ENCODE measurements around the gene FAAP20.

FAAP20 gene

DNA sequence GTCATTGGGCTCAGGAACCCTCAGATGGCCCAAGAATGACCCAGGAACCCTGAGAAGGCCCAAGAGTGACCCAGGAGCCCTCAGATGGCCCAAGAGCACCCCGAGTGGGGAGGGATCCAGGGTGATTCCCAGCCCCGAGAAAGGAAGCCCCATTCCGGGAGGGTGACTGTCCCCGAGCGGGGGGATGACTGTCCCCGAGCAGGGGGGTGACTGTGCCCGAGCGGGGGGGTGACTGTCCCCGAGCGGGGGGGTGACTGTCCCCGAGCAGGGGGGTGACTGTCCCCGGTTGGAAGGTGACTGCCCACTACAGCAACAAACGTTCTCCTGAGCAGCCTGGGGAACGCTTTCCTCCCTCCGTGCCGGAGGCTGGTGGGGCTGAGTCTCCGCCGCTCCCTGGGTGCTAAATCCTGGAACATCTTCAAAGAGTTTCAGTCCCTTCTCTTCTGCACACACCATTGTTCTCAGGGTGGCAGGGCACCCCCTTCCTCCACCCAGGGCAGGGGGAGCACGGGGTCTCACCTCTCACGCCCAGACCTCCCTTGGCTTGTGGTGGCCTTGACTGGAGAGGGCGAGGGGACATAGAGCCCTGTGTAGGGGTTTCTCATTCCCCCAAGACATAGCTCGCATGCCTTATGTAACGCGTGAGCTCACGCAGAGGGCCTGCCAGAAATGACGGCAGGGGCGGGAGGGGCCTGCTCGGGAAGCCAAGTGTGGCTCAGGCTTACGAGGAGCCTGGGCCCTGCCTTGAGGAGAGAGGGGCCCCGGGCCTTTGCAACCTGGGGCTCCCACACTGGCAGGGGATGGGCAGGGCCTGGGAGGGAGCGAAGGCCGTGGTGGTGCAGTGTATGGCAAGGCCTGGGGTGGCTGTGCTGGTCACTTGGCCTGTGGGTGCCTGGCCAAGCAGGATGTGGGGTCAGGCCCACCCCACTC lies 19.3 kb upstream of the FAAP20 start:
- ATAC-seq: no peak
- no peak for TF ChIP-seq ZFP3 (CRISPR knock-in tag; IDR thresholded peaks at IDR 0.05)
- TF ChIP-seq ZC3H10 (CRISPR knock-in tag; IDR thresholded peaks at IDR 0.05): no peak

GRCh38 chr1:2212532-2213491 lies 18.2 kb upstream of the FAAP20 start:
- TF ChIP-seq ZFP30 (CRISPR knock-in tag; IDR thresholded peaks at IDR 0.05) (no peak), POU6F1 (CRISPR knock-in tag; IDR thresholded peaks at IDR 0.05; ENCODE audit: borderline replicate concordance, low read depth) (no peak), ZNF565 (CRISPR knock-in tag; conservative IDR thresholded peaks at IDR 0.05; ENCODE audit: low read depth) (no peak), ISL1 (CRISPR knock-in tag; IDR thresholded peaks at IDR 0.05) (no peak), ZC3H10 (CRISPR knock-in tag; IDR thresholded peaks at IDR 0.05) (no peak), ZFP3 (CRISPR knock-in tag; IDR thresholded peaks at IDR 0.05) (peak; percentile 72), BACH2 (CRISPR knock-in tag; IDR thresholded peaks at IDR 0.05; ENCODE audit: borderline replicate concordance) (no peak), RARB (CRISPR knock-in tag; IDR thresholded peaks at IDR 0.05) (no peak), ZNF8 (CRISPR knock-in tag; IDR thresholded peaks at IDR 0.05) (no peak), OSR1 (CRISPR knock-in tag; IDR thresholded peaks at IDR 0.05) (no peak), PATZ1 (CRISPR knock-in tag; IDR thresholded peaks at IDR 0.05; ENCODE audit: borderline replicate concordance) (no peak), CSDC2 (CRISPR knock-in tag; IDR thresholded peaks at IDR 0.05) (peak; percentile 58; the same call in 1 of the 2 replicates), PPARA (CRISPR knock-in tag; IDR thresholded peaks at IDR 0.05; ENCODE audit: borderline replicate concordance) (no peak), SNAI2 (CRISPR knock-in tag; IDR thresholded peaks at IDR 0.05) (0 out of 2 replicates have a peak, but pooled peaks have one; percentile 14), TOX (CRISPR knock-in tag; IDR thresholded peaks at IDR 0.05; ENCODE audit: borderline replicate concordance) (no peak)
- TF ChIP-seq, protein P1, sequence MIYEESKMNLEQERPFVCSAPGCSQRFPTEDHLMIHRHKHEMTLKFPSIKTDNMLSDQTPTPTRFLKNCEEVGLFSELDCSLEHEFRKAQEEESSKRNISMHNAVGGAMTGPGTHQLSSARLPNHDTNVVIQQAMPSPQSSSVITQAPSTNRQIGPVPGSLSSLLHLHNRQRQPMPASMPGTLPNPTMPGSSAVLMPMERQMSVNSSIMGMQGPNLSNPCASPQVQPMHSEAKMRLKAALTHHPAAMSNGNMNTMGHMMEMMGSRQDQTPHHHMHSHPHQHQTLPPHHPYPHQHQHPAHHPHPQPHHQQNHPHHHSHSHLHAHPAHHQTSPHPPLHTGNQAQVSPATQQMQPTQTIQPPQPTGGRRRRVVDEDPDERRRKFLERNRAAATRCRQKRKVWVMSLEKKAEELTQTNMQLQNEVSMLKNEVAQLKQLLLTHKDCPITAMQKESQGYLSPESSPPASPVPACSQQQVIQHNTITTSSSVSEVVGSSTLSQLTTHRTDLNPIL (CRISPR knock-in tag; IDR thresholded peaks at IDR 0.05; ENCODE audit: low read depth): no peak
- TF ChIP-seq, protein P2, sequence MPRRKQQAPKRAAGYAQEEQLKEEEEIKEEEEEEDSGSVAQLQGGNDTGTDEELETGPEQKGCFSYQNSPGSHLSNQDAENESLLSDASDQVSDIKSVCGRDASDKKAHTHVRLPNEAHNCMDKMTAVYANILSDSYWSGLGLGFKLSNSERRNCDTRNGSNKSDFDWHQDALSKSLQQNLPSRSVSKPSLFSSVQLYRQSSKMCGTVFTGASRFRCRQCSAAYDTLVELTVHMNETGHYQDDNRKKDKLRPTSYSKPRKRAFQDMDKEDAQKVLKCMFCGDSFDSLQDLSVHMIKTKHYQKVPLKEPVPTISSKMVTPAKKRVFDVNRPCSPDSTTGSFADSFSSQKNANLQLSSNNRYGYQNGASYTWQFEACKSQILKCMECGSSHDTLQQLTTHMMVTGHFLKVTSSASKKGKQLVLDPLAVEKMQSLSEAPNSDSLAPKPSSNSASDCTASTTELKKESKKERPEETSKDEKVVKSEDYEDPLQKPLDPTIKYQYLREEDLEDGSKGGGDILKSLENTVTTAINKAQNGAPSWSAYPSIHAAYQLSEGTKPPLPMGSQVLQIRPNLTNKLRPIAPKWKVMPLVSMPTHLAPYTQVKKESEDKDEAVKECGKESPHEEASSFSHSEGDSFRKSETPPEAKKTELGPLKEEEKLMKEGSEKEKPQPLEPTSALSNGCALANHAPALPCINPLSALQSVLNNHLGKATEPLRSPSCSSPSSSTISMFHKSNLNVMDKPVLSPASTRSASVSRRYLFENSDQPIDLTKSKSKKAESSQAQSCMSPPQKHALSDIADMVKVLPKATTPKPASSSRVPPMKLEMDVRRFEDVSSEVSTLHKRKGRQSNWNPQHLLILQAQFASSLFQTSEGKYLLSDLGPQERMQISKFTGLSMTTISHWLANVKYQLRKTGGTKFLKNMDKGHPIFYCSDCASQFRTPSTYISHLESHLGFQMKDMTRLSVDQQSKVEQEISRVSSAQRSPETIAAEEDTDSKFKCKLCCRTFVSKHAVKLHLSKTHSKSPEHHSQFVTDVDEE (CRISPR knock-in tag; IDR thresholded peaks at IDR 0.05): no peak
- peak; percentile 66 for ATAC-seq

DNA sequence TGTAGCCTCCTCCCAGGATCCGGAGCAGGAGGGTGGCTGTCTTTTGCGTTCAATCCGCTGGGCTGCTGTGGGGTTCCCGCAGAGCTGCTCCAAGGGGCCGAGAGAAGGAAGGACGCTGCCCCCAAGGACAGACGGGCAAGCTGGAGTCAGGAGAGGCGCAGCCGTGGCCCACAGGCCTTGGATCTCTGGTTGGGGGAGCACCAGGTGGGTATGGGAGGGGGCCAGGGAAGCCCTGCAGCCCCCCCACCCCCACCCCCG lies 17.6 kb upstream of the FAAP20 start:
- no peak for TF ChIP-seq TOX (CRISPR knock-in tag; IDR thresholded peaks at IDR 0.05; ENCODE audit: borderline replicate concordance)
- TF ChIP-seq PATZ1 (CRISPR knock-in tag; IDR thresholded peaks at IDR 0.05; ENCODE audit: borderline replicate concordance): no peak
- no peak for TF ChIP-seq SNAI2 (CRISPR knock-in tag; IDR thresholded peaks at IDR 0.05)
- ATAC-seq: peak; percentile 7; the same call in 1 of the 3 replicates

Data from SK-N-SH treated with all-trans-retinoic acid at 6 μM for 48 hours (cell line).